GM19239 (cell line): Measurements from ENCODE around the gene DDX6.
"Not testable (repeated sequence)": the region's sequence is repeated elsewhere in the genome, so short reads cannot be mapped to it uniquely, and the experiment has no call there.

Source experiments
- DNase-seq: peaks from one replicate; pipeline ENCODE4 v3.0.0; 2011; ENCODE audit warnings: low spot score; ENCODE audit not compliant: insufficient read length
- FAIRE-seq: peaks from 2 replicates; lab custom pipeline; 2011; peaks lifted over from hg19 to GRCh38; lab: Jason Lieb, UNC

DDX6 gene, protein sequence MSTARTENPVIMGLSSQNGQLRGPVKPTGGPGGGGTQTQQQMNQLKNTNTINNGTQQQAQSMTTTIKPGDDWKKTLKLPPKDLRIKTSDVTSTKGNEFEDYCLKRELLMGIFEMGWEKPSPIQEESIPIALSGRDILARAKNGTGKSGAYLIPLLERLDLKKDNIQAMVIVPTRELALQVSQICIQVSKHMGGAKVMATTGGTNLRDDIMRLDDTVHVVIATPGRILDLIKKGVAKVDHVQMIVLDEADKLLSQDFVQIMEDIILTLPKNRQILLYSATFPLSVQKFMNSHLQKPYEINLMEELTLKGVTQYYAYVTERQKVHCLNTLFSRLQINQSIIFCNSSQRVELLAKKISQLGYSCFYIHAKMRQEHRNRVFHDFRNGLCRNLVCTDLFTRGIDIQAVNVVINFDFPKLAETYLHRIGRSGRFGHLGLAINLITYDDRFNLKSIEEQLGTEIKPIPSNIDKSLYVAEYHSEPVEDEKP

GRCh38 chr11:118791111-118791960, at the start of gene DDX6:
Gene DDX6 (minus strand): TSS chr11:118791164. CDS start chr11:118786251, 4,913 bp downstream.
- peak; percentile 65 for DNase-seq
- peak; percentile 69 for FAIRE-seq

DNA sequence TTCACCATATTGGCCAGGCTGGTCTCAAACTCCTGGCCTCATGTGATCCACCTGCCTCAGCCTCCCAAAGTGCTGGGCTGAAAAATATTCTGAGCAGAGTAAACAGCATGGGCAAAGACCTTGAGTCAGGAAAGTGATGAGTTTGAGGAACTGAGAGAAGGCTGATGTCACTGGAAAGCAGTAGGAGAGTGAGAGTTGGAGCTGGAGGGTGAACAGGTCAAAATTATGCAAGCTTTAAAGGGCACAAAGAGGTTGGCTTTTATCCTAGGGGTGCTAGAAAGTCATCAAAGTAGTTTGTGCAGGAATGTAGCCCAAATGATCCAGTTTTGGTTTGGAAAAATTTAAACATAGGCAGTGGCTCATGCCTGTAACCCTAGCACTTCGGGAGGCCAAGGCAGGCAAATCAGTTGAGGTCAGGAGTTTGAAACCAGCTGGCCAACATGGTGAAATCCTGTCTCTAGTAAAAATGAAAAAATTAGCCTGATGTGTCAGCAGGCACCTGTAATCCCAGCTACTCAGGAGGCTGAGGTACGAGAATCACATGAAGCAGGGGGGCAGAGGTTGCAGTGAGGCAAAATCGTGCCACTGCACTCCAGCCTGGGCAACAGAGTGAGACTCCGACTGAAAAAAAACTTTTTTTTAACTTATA, 48.1 kb upstream of the DDX6 start:
- peak; percentile 83 for FAIRE-seq

GRCh38 chr11:118837868-118838267, 46.9 kb upstream of the DDX6 start:
- no peak for DNase-seq
- FAIRE-seq, result no peak

More for the DNA sequence above, 48.1 kb upstream of the DDX6 start:
- no peak for DNase-seq

- no peak for FAIRE-seq
- no peak for DNase-seq
Observed at GRCh38 chr11:118834427-118835028, 43.6 kb upstream of the DDX6 start.

DNA sequence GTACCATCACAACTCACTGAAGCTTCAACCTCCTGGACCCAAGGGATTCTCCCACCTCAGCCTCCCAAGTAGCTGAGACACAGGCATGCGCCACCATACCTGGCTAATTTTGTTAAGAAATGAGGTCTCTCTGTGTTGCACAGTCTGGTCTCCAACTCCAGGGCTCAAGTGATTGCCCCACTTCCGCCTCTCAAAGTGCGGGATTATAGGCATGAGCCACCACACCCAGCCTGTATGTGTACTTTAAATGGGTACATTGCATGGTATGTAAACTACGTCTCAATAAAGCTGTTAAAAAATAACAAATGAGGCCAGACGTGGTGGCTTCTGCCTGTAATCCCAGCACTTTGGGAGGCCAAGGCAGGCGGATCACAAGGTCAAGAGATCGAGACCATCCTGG, 36.2 kb upstream of the DDX6 start:
- FAIRE-seq (no peak), DNase-seq (no peak)

GRCh38 chr11:118822936-118823510, 32.1 kb upstream of the DDX6 start:
- DNase-seq, result not testable (repeated sequence)
- FAIRE-seq, result peak; percentile 28

DNA sequence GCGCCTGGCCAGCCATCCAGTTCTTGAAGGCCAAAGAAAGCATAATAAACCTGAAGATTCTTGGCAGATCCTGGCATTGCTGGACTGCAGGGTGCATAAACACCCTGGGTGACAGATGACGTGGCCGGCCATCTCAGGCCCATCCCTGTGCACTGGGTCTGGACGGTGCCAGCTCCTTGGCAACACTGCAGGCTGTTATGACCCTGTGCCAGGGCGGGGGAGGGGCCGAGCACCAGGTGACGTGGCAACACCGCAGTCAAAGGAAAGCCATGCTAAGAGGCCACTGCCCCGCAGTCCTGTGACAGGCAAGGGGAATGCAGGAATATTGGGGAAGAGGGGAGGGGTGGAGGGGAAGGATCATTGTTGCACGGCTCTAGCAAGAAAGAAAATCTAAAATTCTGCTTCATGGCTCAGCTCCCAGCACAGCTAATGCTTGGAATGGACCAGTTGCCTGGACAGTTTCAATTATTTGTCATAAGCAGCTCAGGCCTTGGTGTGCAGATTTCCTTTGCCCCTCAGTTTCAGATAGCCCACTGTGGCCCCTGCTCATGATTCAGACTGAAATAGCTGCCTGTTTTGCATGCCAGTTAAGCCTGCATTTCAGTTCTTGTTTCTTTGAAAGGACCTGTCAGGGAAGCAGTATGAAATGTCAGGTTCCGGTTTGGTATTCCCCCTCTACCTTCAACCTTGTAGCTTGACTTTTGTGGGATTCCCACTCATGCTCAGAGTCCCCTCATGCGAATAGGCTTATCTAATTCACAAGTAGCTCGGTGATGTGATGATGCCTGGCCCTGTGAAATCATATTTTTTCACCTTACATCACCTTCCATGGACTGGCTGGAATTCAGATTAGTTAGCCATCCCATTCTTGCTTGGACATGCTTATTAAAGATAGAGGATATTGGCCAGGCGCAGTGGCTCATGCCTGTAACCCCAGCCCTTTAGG, 29.7 kb upstream of the DDX6 start:
- peak; percentile 100 for FAIRE-seq
- peak; percentile 51 for DNase-seq

GRCh38 chr11:118820025-118820379, 29.0 kb upstream of the DDX6 start:
- FAIRE-seq, DNase-seq: not testable (repeated sequence)

DNA sequence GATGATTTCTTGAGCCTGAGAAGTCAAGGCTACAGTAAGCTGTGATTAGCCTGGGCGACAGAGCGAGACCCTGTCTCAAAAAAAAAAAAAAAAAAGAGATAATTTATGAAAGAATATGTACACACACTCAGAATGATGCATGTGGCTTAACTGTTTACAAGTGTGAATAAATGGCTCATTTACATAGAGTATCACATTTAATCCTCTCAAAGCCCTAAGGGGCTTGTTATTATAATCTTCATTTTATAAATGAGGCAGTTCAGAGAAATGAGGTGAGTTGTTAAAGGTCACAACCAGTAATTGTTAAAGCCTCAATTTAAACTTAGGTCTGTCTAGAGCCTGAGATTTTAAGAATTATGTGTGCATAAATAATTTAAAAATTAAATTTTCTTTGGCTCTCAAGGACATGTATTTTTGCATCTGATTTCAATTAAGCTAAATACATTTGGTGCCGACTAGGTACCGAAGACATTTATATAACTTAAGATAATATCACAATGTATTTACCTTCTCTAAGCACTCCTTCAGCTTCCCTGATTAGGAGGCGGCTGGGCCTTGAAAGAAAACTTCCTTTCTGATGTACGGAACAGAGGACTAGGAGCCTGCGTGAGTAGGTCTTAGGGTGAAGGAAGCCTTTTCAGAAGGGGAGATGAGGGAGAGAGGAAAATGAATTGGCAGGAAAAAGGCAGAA, 28.5 kb upstream of the DDX6 start:
- DNase-seq (no peak), FAIRE-seq (peak; percentile 84)

DNA sequence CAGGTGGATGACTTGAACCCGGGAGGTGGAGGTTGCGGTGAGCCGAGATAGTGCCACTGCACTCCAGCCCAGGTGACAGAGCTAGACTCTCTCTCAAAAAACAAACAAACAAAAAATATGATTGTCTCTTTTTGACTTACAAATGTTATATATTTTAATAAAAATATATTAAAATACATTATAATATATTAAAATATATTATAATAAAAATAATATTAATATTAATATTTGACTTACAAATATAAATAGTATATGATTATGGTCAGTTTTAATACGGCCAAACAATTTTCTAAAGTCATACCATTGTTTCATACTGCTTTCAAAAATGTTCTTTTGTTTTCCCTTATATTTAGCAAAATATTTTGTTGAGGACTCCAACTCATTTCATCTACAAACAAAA, 27.2 kb upstream of the DDX6 start:
- no peak for DNase-seq
- FAIRE-seq, result no peak

DNA sequence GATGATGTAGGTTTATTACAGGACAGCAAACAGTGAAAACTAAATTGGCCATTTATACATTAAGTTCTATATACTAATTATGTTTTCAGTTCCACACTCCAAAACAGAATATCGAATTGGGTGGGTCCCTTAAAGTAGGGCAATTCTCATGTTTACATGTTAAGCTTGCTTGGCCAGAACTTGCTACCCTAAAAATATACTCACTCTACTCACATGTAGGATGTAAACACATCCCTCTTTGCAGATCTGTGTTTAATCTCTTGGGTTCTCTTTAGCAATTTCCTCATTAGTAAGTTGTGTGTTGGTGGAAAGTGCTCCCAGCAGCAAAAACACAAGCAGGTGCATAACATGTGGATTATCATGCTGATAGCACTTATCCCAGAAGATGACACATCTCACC, 22.6 kb upstream of the DDX6 start:
- no peak for DNase-seq
- no peak for FAIRE-seq

- no peak for FAIRE-seq
- DNase-seq, result no peak
Observed at GRCh38 chr11:118812485-118812884, 21.5 kb upstream of the DDX6 start.

- no peak for DNase-seq
- no peak for FAIRE-seq
Observed at GRCh38 chr11:118807800-118808778, 17.1 kb upstream of the DDX6 start.

DNA sequence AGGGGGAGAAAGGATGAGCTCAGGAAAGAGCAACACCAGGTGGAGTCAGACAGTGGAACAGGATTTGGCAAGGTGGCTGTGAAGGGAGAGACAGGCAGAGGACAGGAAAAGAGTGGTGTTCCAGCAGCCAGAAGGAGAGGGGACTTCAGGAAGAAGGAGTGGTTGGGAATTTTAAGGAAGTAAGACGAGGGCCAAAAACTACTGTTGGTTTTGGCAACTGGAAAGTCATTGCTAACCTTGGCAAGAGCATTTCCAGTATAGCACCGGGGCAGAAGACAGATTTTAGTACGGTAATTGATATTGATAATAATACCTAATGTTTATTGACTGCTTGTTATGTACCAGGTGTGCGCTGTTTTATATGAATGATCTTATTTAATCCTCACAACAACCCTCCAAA, 15.4 kb upstream of the DDX6 start:
- no peak for FAIRE-seq
- no peak for DNase-seq

DNA sequence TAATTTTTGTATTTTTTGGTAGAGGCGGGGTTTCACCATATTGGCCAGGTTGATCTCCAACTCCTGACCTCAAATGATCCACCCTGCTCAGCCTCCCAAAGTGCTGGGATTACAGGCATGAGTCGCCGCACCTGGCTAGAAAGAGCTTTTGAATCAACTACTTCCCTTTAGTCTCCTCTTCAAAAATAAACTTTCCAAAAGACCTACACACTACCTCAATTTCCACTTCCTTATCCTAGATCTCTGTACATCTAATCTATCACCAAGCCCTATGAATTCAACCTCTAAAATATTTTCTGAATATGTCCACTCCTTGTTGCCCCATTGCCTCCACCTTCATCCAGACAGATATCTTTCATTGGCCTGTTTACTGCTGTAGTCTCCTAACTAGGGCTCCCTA, 13.1 kb upstream of the DDX6 start:
- no peak for FAIRE-seq

DNA sequence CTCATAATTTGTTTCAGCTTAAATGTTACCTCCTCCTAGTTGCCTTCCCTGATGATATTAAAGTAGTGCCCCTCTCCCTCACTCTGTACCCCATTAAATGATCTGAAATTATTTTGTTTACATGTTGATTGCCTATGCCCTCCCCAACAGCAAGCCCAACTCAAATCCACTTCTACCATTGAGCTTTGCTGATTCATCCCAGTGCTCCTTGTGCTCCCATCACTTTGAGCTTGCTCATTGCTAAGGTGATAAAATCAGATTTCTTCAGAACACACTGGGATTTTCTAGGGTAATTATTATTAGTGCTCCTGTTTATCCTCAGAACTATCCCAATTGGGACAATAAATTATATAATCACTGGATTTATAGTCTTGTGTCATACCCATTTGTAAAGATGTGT, 8.4 kb upstream of the DDX6 start:
- FAIRE-seq (no peak), DNase-seq (no peak)

More for the DNA sequence above, 13.1 kb upstream of the DDX6 start:
- no peak for DNase-seq

GRCh38 chr11:118797510-118797909, 6.5 kb upstream of the DDX6 start:
- DNase-seq, result no peak
- FAIRE-seq, result no peak
